HepG2 (cell line): ENCODE measurements around the gene KMT2A. TPM values are rescaled to one million over a fixed set of nuclear protein-coding genes. Genes with fewer than 3 reads are reported as not detected.

Experiments used
- BRCA1 ChIP-seq: sonication (generic); formaldehyde crosslinking; IDR thresholded peaks from 2 replicates; pipeline ENCODE4 v1.4.0; 2020; ENCODE audit warnings: missing genetic modification reagents
- CBX2 ChIP-seq, 2 experiments: fragments of 200-600 bp in 1 of 2; sonication (generic); formaldehyde crosslinking in 1 of 2; IDR thresholded peaks; 2 replicates each; pipeline versions ENCODE4 v1.7.0 to v1.8.1; 2018 to 2022; ENCODE audit warnings: low read depth in 2 of 2, low read length in 1 of 2, mild to moderate bottlenecking in 1 of 2, missing genetic modification reagents in 1 of 2
- CEBPB ChIP-seq: IDR thresholded peaks from 2 replicates; pipeline ENCODE4 v1.6.1; 2011; ENCODE audit warnings: low read depth, low read length, improper control_type of control experiment, borderline replicate concordance
- EZH2 ChIP-seq: conservative IDR thresholded peaks from 2 replicates; pipeline ENCODE4 v1.6.1; 2012; ENCODE audit warnings: mild to moderate bottlenecking, low read depth, low read length, moderate library complexity
- FOXK1 ChIP-seq: sonication (generic); formaldehyde crosslinking; IDR thresholded peaks from 2 replicates; pipeline ENCODE4 v1.4.0; 2020; ENCODE audit warnings: low read depth, missing genetic modification reagents, borderline replicate concordance
- NONO ChIP-seq, 2 experiments: fragments of 450-650 bp in 1 of 2; sonication (generic) in 1 of 2; formaldehyde crosslinking in 1 of 2; IDR thresholded peaks in 1 of 2; conservative IDR thresholded peaks in 1 of 2; 2 replicates each; pipeline versions ENCODE4 v1.6.1 to v1.8.0; 2017 to 2022; ENCODE audit warnings: mild to moderate bottlenecking in 1 of 2, missing genetic modification reagents in 1 of 2, moderate library complexity in 1 of 2
- RAD21 ChIP-seq: fragments of 450-650 bp; formaldehyde crosslinking; IDR thresholded peaks from 2 replicates; pipeline ENCODE4 v1.5.0; 2020; ENCODE audit warnings: mild to moderate bottlenecking
- SMARCC2 ChIP-seq: fragments of 450-650 bp; IDR thresholded peaks from 2 replicates; pipeline ENCODE4 v1.6.1; 2017; ENCODE audit warnings: antibody characterized with exemption, mild to moderate bottlenecking
- ZNF430 ChIP-seq: sonication (generic); formaldehyde crosslinking; IDR thresholded peaks from 2 replicates; pipeline ENCODE4 v1.9.0; 2021; ENCODE audit warnings: mild to moderate bottlenecking, missing genetic modification reagents
- ZNF432 ChIP-seq: sonication (generic); formaldehyde crosslinking; IDR thresholded peaks from 2 replicates; pipeline ENCODE4 v1.5.0; 2020; ENCODE audit warnings: missing genetic modification reagents, mild to moderate bottlenecking, borderline replicate concordance
- polyA plus RNA-seq, 8 experiments: library from polyadenylated mRNA; depleted of rRNA in 3 of 8; stranded (reverse) in 7 of 8; unstranded in 1 of 8; fragments of >200 nt; fragmentation: Illumina TruSeq in 4 of 8; extraction: Trizol in 4 of 8; gene quantifications; 2 replicates each; pipeline versions ENCODE4 v1.2.1 to v1.2.3, GENCODE V29; 2011 to 2016; ENCODE audit warnings: low read depth in 4 of 8, missing spikeins in 1 of 8, mixed read lengths in 1 of 8; ENCODE audit not compliant: insufficient read depth in 1 of 8
- total RNA-seq, 5 experiments: library from RNA; depleted of rRNA; stranded (reverse); fragments of >200 nt; fragmentation: Illumina TruSeq; extraction: Trizol; gene quantifications; 2 replicates each; pipeline ENCODE4 v1.2.3, GENCODE V29; 2016; ENCODE audit warnings: low read depth in 1 of 5
- TF ChIP-seq, protein P1 (sequence below): sonication (generic); formaldehyde crosslinking; IDR thresholded peaks from 2 replicates; pipeline ENCODE4 v1.4.0; 2020; ENCODE audit warnings: missing genetic modification reagents
- TF ChIP-seq, protein P2 (sequence below): sonication (generic); formaldehyde crosslinking; IDR thresholded peaks from 2 replicates; pipeline ENCODE4 v1.4.0; 2020; ENCODE audit warnings: missing genetic modification reagents, mild to moderate bottlenecking, borderline replicate concordance
- TF ChIP-seq, protein P3 (sequence below): sonication (generic); formaldehyde crosslinking; IDR thresholded peaks from 2 replicates; pipeline ENCODE4 v1.4.0; 2020; ENCODE audit warnings: missing genetic modification reagents, borderline replicate concordance
- TF ChIP-seq, protein P4 (sequence below): sonication (generic); formaldehyde crosslinking; conservative IDR thresholded peaks from 2 replicates; pipeline ENCODE4 v1.8.0; 2022; ENCODE audit warnings: missing genetic modification reagents
- TF ChIP-seq, protein P5 (sequence below): sonication (generic); formaldehyde crosslinking; IDR thresholded peaks from 2 replicates; pipeline ENCODE4 v1.4.0; 2020; ENCODE audit warnings: low read depth, missing genetic modification reagents

KMT2A gene
- total and polyA plus RNA-seq, 2 of the 13 experiments (the other 11 are each of a cell fraction or from before 2014, with no cell fraction given): 12.4 to 20.0 TPM

DNA sequence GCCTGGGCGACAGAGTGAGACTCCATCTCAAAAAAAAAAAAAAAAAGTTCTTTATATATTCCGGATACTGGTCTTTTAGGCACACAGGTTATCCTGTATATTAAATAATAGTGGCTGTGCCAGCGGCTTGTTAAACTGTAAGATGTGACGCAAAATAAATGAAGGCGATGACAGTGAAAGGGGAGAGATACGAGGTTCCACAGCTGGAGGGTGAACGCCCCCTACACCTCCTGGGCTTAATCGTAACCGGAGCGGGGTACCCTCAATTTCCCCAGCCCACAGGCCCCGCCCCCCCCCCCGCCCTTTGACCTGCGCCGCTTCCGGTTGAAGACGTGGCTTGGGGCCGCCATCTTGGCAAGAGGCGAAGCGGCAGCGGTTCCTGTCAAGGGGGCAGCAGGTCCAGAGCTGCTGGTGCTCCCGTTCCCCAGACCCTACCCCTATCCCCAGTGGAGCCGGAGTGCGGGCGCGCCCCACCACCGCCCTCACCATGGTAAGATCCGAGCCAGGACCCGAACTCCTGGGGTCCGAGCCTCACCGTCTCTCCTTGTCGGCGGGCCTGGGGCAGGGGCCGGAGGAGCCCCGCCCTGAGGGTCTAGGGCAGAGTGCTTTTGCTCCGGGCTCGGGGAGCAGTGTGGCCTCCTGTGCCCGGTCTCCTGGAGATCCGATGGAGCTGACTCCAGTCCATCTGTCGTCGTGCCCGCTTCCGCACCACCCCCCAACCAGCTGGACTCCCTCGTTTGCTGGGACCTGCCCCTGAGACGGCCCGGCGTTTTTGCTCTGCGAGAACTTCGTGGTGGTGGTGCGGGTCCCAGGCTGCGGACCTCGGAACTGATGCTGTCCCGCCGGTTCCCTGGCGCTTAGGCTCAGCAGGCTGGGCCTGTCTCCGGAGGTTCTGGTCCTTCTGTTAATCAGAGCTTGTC is 136.0 kb downstream of the KMT2A start, which contains the start of gene ARCN1 (continued):
- TF ChIP-seq, protein P1, sequence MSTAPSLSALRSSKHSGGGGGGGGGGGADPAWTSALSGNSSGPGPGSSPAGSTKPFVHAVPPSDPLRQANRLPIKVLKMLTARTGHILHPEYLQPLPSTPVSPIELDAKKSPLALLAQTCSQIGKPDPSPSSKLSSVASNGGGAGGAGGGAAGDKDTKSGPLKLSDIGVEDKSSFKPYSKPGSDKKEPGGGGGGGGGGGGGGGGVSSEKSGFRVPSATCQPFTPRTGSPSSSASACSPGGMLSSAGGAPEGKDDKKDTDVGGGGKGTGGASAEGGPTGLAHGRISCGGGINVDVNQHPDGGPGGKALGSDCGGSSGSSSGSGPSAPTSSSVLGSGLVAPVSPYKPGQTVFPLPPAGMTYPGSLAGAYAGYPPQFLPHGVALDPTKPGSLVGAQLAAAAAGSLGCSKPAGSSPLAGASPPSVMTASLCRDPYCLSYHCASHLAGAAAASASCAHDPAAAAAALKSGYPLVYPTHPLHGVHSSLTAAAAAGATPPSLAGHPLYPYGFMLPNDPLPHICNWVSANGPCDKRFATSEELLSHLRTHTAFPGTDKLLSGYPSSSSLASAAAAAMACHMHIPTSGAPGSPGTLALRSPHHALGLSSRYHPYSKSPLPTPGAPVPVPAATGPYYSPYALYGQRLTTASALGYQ (CRISPR knock-in tag): peak; percentile 59; the same call in 1 of the 2 replicates
- no peak for TF ChIP-seq CBX2 (IDR thresholded peaks at IDR 0.05; ENCODE audit: low read depth, low read length)
- no peak for TF ChIP-seq CBX2 (CRISPR knock-in tag; IDR thresholded peaks at IDR 0.05; ENCODE audit: low read depth)
- TF ChIP-seq CEBPB: no peak
- no peak for TF ChIP-seq SMARCC2
- TF ChIP-seq, protein P2, sequence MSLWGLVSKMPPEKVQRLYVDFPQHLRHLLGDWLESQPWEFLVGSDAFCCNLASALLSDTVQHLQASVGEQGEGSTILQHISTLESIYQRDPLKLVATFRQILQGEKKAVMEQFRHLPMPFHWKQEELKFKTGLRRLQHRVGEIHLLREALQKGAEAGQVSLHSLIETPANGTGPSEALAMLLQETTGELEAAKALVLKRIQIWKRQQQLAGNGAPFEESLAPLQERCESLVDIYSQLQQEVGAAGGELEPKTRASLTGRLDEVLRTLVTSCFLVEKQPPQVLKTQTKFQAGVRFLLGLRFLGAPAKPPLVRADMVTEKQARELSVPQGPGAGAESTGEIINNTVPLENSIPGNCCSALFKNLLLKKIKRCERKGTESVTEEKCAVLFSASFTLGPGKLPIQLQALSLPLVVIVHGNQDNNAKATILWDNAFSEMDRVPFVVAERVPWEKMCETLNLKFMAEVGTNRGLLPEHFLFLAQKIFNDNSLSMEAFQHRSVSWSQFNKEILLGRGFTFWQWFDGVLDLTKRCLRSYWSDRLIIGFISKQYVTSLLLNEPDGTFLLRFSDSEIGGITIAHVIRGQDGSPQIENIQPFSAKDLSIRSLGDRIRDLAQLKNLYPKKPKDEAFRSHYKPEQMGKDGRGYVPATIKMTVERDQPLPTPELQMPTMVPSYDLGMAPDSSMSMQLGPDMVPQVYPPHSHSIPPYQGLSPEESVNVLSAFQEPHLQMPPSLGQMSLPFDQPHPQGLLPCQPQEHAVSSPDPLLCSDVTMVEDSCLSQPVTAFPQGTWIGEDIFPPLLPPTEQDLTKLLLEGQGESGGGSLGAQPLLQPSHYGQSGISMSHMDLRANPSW (CRISPR knock-in tag): no peak
- TF ChIP-seq FOXK1 (CRISPR knock-in tag): no peak
- no peak for TF ChIP-seq NONO (IDR thresholded peaks at IDR 0.05)
- TF ChIP-seq NONO (CRISPR knock-in tag; conservative IDR thresholded peaks at IDR 0.05): peak; percentile 37
- TF ChIP-seq ZNF432: no peak
- TF ChIP-seq BRCA1 (CRISPR knock-in tag): no peak
- no peak for TF ChIP-seq ZNF430 (CRISPR knock-in tag)
- no peak for TF ChIP-seq EZH2
- peak; percentile 18; the same call in 1 of the 2 replicates for TF ChIP-seq RAD21 (CRISPR knock-in tag)
- TF ChIP-seq, protein P3, sequence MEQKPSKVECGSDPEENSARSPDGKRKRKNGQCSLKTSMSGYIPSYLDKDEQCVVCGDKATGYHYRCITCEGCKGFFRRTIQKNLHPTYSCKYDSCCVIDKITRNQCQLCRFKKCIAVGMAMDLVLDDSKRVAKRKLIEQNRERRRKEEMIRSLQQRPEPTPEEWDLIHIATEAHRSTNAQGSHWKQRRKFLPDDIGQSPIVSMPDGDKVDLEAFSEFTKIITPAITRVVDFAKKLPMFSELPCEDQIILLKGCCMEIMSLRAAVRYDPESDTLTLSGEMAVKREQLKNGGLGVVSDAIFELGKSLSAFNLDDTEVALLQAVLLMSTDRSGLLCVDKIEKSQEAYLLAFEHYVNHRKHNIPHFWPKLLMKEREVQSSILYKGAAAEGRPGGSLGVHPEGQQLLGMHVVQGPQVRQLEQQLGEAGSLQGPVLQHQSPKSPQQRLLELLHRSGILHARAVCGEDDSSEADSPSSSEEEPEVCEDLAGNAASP: no peak; the same call in 1 of the 2 replicates
- TF ChIP-seq, protein P4, sequence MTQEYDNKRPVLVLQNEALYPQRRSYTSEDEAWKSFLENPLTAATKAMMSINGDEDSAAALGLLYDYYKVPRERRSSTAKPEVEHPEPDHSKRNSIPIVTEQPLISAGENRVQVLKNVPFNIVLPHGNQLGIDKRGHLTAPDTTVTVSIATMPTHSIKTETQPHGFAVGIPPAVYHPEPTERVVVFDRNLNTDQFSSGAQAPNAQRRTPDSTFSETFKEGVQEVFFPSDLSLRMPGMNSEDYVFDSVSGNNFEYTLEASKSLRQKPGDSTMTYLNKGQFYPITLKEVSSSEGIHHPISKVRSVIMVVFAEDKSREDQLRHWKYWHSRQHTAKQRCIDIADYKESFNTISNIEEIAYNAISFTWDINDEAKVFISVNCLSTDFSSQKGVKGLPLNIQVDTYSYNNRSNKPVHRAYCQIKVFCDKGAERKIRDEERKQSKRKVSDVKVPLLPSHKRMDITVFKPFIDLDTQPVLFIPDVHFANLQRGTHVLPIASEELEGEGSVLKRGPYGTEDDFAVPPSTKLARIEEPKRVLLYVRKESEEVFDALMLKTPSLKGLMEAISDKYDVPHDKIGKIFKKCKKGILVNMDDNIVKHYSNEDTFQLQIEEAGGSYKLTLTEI (CRISPR knock-in tag): no peak
- TF ChIP-seq, protein P5, sequence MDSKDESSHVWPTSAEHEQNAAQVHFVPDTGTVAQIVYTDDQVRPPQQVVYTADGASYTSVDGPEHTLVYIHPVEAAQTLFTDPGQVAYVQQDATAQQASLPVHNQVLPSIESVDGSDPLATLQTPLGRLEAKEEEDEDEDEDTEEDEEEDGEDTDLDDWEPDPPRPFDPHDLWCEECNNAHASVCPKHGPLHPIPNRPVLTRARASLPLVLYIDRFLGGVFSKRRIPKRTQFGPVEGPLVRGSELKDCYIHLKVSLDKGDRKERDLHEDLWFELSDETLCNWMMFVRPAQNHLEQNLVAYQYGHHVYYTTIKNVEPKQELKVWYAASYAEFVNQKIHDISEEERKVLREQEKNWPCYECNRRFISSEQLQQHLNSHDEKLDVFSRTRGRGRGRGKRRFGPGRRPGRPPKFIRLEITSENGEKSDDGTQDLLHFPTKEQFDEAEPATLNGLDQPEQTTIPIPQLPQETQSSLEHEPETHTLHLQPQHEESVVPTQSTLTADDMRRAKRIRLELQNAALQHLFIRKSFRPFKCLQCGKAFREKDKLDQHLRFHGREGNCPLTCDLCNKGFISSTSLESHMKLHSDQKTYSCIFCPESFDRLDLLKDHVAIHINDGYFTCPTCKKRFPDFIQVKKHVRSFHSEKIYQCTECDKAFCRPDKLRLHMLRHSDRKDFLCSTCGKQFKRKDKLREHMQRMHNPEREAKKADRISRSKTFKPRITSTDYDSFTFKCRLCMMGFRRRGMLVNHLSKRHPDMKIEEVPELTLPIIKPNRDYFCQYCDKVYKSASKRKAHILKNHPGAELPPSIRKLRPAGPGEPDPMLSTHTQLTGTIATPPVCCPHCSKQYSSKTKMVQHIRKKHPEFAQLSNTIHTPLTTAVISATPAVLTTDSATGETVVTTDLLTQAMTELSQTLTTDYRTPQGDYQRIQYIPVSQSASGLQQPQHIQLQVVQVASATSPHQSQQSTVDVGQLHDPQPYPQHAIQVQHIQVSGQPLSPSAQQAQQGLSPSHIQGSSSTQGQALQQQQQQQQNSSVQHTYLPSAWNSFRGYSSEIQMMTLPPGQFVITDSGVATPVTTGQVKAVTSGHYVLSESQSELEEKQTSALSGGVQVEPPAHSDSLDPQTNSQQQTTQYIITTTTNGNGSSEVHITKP (CRISPR knock-in tag): peak; percentile 70
